Measurements from ENCODE around the gene CUL4B.

CUL4B gene

GRCh38 chrX:120560842-120561633 lies at the start of gene CUL4B:
TSS of gene CUL4B (minus strand) at chrX:120560962. CDS start at chrX:120560638, 324 bp downstream.
- Histone ChIP-seq H3K9me3 (ENCODE audit: insufficient read depth, low read length) (no peaks in the 10 kb centered on the region), H4K20me1 (ENCODE audit: low read depth, low read length) (no peaks in the 10 kb centered on the region), H3F3A (ENCODE audit: insufficient read depth) (peaks cover 11% of the 10 kb centered on the region), H3K9ac (ENCODE audit: low read length) (peak within 1 kb of the TSS; percentile 89), H3K4me2 (ENCODE audit: low read depth, low read length, poor library complexity, severe bottlenecking) (peak within 1 kb of the TSS; percentile 71), H3K36me3 (ENCODE audit: low read length) (peaks cover 1% of the 10 kb centered on the region; the same call in 1 of the 2 replicates), H3K27ac (ENCODE audit: low read depth, low read length) (peak within 1 kb of the TSS; percentile 88), H3K4me3 (ENCODE audit: insufficient read depth, low read length, poor library complexity, severe bottlenecking) (peak within 1 kb of the TSS; percentile 86), H3K79me2 (ENCODE audit: insufficient read depth, low read length) (peaks cover 26% of the 10 kb centered on the region), H3K9me2 (replicated peaks; ENCODE audit: insufficient read depth, low read length) (no peaks in the 10 kb centered on the region), H2AFZ (ENCODE audit: low read depth, low read length, severe bottlenecking) (peak within 1 kb of the TSS; percentile 76), H3K27me3 (ENCODE audit: low read length) (no peaks in the 10 kb centered on the region)
- TF ChIP-seq, protein P1, sequence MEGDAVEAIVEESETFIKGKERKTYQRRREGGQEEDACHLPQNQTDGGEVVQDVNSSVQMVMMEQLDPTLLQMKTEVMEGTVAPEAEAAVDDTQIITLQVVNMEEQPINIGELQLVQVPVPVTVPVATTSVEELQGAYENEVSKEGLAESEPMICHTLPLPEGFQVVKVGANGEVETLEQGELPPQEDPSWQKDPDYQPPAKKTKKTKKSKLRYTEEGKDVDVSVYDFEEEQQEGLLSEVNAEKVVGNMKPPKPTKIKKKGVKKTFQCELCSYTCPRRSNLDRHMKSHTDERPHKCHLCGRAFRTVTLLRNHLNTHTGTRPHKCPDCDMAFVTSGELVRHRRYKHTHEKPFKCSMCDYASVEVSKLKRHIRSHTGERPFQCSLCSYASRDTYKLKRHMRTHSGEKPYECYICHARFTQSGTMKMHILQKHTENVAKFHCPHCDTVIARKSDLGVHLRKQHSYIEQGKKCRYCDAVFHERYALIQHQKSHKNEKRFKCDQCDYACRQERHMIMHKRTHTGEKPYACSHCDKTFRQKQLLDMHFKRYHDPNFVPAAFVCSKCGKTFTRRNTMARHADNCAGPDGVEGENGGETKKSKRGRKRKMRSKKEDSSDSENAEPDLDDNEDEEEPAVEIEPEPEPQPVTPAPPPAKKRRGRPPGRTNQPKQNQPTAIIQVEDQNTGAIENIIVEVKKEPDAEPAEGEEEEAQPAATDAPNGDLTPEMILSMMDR (IDR thresholded peaks at IDR 0.05; ENCODE audit: insufficient read depth, low read length, poor library complexity, severe bottlenecking), result no peak
- TF ChIP-seq EZH2phosphoT487 (conservative IDR thresholded peaks at IDR 0.05; ENCODE audit: low read length), result no peak

DNA sequence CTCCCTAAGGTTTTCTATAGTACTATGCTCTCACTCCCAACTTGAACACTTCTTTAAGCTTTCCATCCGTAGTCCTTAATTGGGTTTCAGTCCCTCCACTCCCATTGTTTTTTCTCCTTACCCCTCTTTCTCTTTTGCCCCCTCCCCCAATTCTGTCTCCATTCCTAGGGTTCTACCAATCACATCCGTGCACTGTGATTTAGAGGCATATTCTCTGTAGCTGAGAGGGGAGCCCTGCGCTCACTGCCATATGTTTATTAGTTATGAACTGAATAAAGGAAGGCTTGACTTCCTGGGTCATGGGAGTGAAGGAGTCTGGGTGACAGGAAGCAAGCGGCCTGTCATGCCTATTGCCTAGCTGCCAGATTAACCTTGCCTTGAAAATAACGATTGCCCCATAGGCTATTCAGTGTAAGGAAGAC lies 43.6 kb upstream of the CUL4B start:
- H3K27me3 ChIP-seq (ENCODE audit: low read length), result no peaks in the 10 kb centered on the region
- H3K9me2 ChIP-seq (replicated peaks; ENCODE audit: insufficient read depth, low read length), result no peaks in the 10 kb centered on the region
- no peak for TF ChIP-seq EZH2phosphoT487 (conservative IDR thresholded peaks at IDR 0.05; ENCODE audit: low read length)
- TF ChIP-seq, protein P1 (IDR thresholded peaks at IDR 0.05; ENCODE audit: insufficient read depth, low read length, poor library complexity, severe bottlenecking), result no peak
- H3K9me3 ChIP-seq (ENCODE audit: insufficient read depth, low read length), result no peaks in the 10 kb centered on the region
- H3K4me3 ChIP-seq (ENCODE audit: insufficient read depth, low read length, poor library complexity, severe bottlenecking), result peak overlapping the region; percentile 91
- H3F3A ChIP-seq (ENCODE audit: insufficient read depth), result peaks cover 5% of the 10 kb centered on the region; the same call in 1 of the 2 replicates
- peak overlapping the region; percentile 85 for H3K27ac ChIP-seq (ENCODE audit: low read depth, low read length)
- peaks cover 24% of the 10 kb centered on the region for H3K79me2 ChIP-seq (ENCODE audit: insufficient read depth, low read length)
- peak overlapping the region; percentile 98 for H3K4me2 ChIP-seq (ENCODE audit: low read depth, low read length, poor library complexity, severe bottlenecking)
- no peaks in the 10 kb centered on the region for H4K20me1 ChIP-seq (ENCODE audit: low read depth, low read length)
- peaks cover 6% of the 10 kb centered on the region; the same call in 1 of the 2 replicates for H3K36me3 ChIP-seq (ENCODE audit: low read length)
- H3K9ac ChIP-seq (ENCODE audit: low read length), result peak overlapping the region; percentile 97
- peak overlapping the region; percentile 5 for H2AFZ ChIP-seq (ENCODE audit: low read depth, low read length, severe bottlenecking)

DNA sequence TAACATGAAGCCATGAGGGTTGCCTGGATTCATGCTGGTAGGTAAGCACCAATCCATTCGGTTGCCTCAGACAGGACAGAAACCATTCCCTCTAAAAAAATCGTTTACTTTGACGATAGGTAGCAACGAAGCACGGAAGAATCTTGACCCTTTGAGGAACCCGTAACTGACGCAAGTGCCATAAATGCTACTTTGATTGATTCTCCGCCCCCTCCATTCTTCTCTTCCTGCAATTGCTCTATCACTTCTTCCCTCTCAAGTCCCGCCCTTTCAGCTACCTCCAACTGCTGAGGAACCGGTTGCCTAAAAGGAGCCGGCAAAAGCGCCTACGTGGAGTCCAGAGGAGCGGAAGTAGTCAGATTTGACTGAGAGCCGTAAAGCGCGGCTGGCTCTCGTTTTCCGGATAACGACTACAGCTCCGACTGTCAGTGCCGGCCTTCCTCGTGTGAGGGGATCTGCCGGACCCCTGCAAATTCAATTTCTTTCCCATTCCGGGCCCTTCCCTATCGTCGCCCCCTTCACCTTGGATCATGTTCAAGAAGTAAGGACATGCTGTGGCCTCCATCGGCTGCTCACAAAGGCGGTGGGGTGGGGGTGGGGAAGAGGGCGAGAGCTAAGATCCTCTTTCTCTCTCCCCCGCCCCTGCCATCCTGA lies 43.1 kb upstream of the CUL4B start, which contains the start of gene MCTS1:
Gene MCTS1, plus strand, starts transcription at position 395 of the 654 bp plus-strand sequence. Its CDS starts 136 bp downstream, at position 531.
- H3K9me2 ChIP-seq (replicated peaks; ENCODE audit: insufficient read depth, low read length), result no peaks in the 10 kb centered on the region
- H3K4me2 ChIP-seq (ENCODE audit: low read depth, low read length, poor library complexity, severe bottlenecking), result peak within 1 kb of the TSS; percentile 98
- H4K20me1 ChIP-seq (ENCODE audit: low read depth, low read length), result no peaks in the 10 kb centered on the region
- peak within 1 kb of the TSS; percentile 85 for H3K27ac ChIP-seq (ENCODE audit: low read depth, low read length)
- H3K36me3 ChIP-seq (ENCODE audit: low read length), result peaks cover 6% of the 10 kb centered on the region; the same call in 1 of the 2 replicates
- TF ChIP-seq, protein P1 (IDR thresholded peaks at IDR 0.05; ENCODE audit: insufficient read depth, low read length, poor library complexity, severe bottlenecking), result no peak
- no peak for TF ChIP-seq EZH2phosphoT487 (conservative IDR thresholded peaks at IDR 0.05; ENCODE audit: low read length)
- no peaks in the 10 kb centered on the region for H3K27me3 ChIP-seq (ENCODE audit: low read length)
- peaks cover 24% of the 10 kb centered on the region for H3K79me2 ChIP-seq (ENCODE audit: insufficient read depth, low read length)
- H2AFZ ChIP-seq (ENCODE audit: low read depth, low read length, severe bottlenecking), result peak within 1 kb of the TSS; percentile 62
- H3K4me3 ChIP-seq (ENCODE audit: insufficient read depth, low read length, poor library complexity, severe bottlenecking), result peak within 1 kb of the TSS; percentile 91
- no peaks in the 10 kb centered on the region for H3K9me3 ChIP-seq (ENCODE audit: insufficient read depth, low read length)
- peaks cover 5% of the 10 kb centered on the region; the same call in 1 of the 2 replicates for H3F3A ChIP-seq (ENCODE audit: insufficient read depth)
- H3K9ac ChIP-seq (ENCODE audit: low read length), result peak within 1 kb of the TSS; percentile 97
